Stimulated activated naive B cell treated with anti-CD40 and anti-IgM and Interleukin-4, amounts not matched to agents 10 μg/mL and 1 μg/mL and 100 μg/mL, for 72 hours (primary cell): ENCODE measurements around the gene LRCH1.
A peak's percentile ranks its signal among the peaks of the same experiment; 100 is the strongest.
"Not testable (repeated sequence)": the region's sequence is repeated elsewhere in the genome, so short reads cannot be mapped to it uniquely, and the experiment has no call there.

Experiments used
- ATAC-seq, 2 donors: fragments of 150-1000 bp; cut with Tn5 transposase; replicated peaks; 2 replicates each; pipeline ENCODE4 v1.10.0; 2021; ENCODE audit warnings: moderate library complexity in 1 of 2
- DNase-seq: peaks from one replicate; pipeline ENCODE4 v3.0.0; 2021
- H3K27ac Mint-ChIP-seq: one replicate; pipeline ENCODE4 v1.8.0; 2022; ENCODE audit warnings: mild to moderate bottlenecking, mixed read lengths
- H3K27me3 Mint-ChIP-seq, 2 donors: one replicate each; pipeline ENCODE4 v1.8.0; 2022; ENCODE audit warnings: mixed read lengths in 2 of 2
- H3K36me3 Mint-ChIP-seq, 2 donors: one replicate each; pipeline ENCODE4 v1.8.0; 2022; ENCODE audit warnings: mixed read lengths in 2 of 2, mild to moderate bottlenecking in 1 of 2
- H3K4me1 Mint-ChIP-seq, 2 donors: one replicate each; pipeline ENCODE4 v1.8.0; 2022; ENCODE audit warnings: mixed read lengths in 2 of 2, mild to moderate bottlenecking in 1 of 2
- H3K4me3 Mint-ChIP-seq, 2 donors: one replicate each; pipeline ENCODE4 v1.8.0; 2022; ENCODE audit warnings: mild to moderate bottlenecking in 2 of 2, mixed read lengths in 2 of 2, moderate library complexity in 1 of 2
- H3K9me3 Mint-ChIP-seq, 2 donors: one replicate each; pipeline ENCODE4 v1.8.0; 2022; ENCODE audit warnings: mixed read lengths in 2 of 2, mild to moderate bottlenecking in 1 of 2

LRCH1 gene

GRCh38 chr13:46552889-46553520 is at the start of gene LRCH1:
LRCH1 (plus strand) TSS chr13:46553170; CDS start chr13:46553397, 227 bp downstream.
- Mint-ChIP-seq H3K27me3 (no peaks in the 10 kb centered on the region), H3K9me3 (no peaks in the 10 kb centered on the region), H3K36me3 (peaks cover 0 to 3% of the 10 kb centered on the region in 2 donors), H3K4me1 (peaks cover 22 to 50% of the 10 kb centered on the region in 2 donors), H3K27ac (peak within 1 kb of the TSS; percentile 96), H3K4me3 (peak within 1 kb of the TSS; percentile 98 to 99)
- DNase-seq (peak; percentile 74), ATAC-seq (peak; percentile 79 to 81)

DNA sequence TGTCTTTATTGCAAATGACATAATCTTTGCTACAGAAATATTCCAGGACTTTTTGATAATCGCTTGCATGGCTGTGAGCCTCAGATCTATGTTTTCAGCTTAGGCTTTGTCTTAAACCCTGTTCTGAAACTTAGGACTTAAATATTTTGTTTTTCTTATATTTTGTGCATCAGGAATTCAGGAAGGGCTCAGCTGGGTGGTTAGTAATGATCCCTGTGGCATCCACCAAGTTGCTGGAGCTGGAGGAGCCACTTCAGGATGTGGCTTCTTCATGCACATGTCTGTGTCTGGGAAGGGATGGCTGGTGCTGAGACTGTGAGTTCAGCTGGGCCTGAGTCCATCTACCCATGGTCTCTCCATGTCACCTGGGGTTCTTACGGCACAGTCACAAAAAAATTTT is 48.9 kb upstream of the LRCH1 start:
- Mint-ChIP-seq H3K4me1 (no peaks in the 10 kb centered on the region), H3K36me3 (no peaks in the 10 kb centered on the region), H3K27me3 (no peaks in the 10 kb centered on the region), H3K9me3 (no peaks in the 10 kb centered on the region), H3K27ac (no peak overlapping the region), H3K4me3 (no peak overlapping the region)
- no peak for ATAC-seq
- no peak for DNase-seq

- no peaks in the 10 kb centered on the region for H3K36me3 Mint-ChIP-seq
- H3K27me3 Mint-ChIP-seq = no peaks in the 10 kb centered on the region
- no peak overlapping the region for H3K4me3 Mint-ChIP-seq
- DNase-seq (no peak), ATAC-seq (no peak)
- no peak overlapping the region for H3K27ac Mint-ChIP-seq
- no peaks in the 10 kb centered on the region for H3K4me1 Mint-ChIP-seq
- H3K9me3 Mint-ChIP-seq = no peaks in the 10 kb centered on the region
These were observed 45.0 kb upstream of the LRCH1 start for GRCh38 chr13:46507981-46508380.

GRCh38 chr13:46509981-46510380 is 43.0 kb upstream of the LRCH1 start:
- ATAC-seq (no peak), DNase-seq (no peak)
- no peaks in the 10 kb centered on the region for H3K4me1 Mint-ChIP-seq
- H3K27ac Mint-ChIP-seq = no peak overlapping the region
- H3K27me3 Mint-ChIP-seq = no peaks in the 10 kb centered on the region
- H3K36me3 Mint-ChIP-seq = no peaks in the 10 kb centered on the region
- no peak overlapping the region for H3K4me3 Mint-ChIP-seq
- no peaks in the 10 kb centered on the region for H3K9me3 Mint-ChIP-seq

DNA sequence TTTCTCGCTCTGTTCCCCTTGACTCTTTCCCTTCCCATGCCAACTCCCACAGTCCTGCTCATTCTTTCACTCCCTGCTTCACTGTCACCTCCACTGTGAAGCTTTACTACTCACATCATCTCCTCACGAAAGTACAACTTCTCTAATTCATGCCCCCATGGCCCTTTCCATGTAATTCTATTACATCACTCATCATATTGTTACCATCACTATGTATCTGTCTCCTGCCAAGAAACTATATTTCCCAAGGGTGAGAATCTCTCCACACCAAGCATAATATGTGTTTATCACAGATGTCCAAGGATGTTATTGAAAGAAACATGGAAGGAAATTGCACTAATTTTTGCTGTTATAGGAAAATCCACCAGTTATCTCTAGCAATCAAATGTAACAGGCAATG is 37.2 kb upstream of the LRCH1 start:
- DNase-seq (no peak), ATAC-seq (no peak)
- Mint-ChIP-seq H3K9me3 (peaks cover 2 to 3% of the 10 kb centered on the region in 2 donors), H3K27ac (no peak overlapping the region), H3K4me1 (no peaks in the 10 kb centered on the region), H3K27me3 (peaks cover 5% of the 10 kb centered on the region in 2 donors), H3K4me3 (no peak overlapping the region), H3K36me3 (peaks cover 0 to 1% of the 10 kb centered on the region in 2 donors)

DNA sequence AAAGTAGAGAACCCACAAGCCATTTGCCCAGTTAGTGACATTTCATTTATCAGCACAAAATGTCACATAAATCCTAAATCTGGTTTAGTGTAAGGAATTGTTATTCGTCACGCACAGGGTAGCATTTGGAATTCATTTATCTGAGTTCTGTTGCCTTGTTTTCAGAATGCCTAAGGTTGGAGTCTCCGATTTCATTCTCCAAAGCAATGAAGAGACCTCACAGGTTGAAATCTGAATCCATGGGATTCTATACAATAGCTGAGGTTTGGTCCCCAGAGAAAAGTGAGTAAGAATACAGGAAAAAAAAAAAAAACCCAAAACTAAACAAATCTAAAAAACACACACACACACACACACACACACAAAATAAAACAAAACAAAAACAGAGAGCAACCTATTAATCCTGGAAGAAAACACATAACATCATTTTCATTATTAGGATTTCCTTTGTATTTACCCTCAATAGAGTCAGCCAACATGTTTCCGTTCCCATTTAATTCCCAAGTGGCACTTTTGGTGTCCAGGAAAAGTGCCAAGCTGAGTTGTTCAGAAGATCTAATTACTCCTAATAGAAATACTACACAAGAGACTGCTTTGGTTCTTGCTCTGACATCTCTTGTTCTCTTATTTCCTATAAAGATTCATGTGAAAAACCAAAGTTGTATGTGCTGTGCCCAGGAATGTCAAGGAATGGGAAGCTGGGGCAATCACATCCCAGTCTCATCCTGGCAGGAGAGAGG is 36.2 kb upstream of the LRCH1 start:
- Mint-ChIP-seq H3K4me3 (no peak overlapping the region), H3K4me1 (no peaks in the 10 kb centered on the region), H3K27ac (no peak overlapping the region), H3K9me3 (peaks cover 2 to 3% of the 10 kb centered on the region in 2 donors), H3K36me3 (peaks cover 0 to 1% of the 10 kb centered on the region in 2 donors), H3K27me3 (peaks cover 5% of the 10 kb centered on the region in 2 donors)
- ATAC-seq = no peak
- no peak for DNase-seq

DNA sequence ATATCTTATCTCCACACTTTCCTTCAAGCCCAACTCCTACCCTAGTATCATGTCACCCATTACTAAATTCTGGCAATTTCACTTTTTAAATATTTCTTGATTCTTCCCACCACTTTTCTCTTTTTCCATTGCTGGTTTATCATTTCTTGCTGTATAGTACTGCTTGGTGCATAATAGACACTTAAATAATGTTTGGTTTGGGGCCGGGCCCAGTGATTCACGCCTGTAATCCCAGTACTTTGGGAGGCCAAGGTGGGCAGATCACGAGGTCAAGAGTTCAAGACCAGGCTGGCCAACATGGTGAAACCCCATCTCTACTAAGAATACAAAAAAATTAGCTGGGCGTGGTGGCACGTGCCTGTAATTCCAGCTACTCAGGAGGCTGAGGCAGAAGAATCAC is 35.2 kb upstream of the LRCH1 start:
- H3K27ac Mint-ChIP-seq, H3K9me3 Mint-ChIP-seq, ATAC-seq: not testable (repeated sequence)

GRCh38 chr13:46519182-46519581 is 33.8 kb upstream of the LRCH1 start:
- Mint-ChIP-seq H3K4me1 (no peaks in the 10 kb centered on the region), H3K9me3 (peaks cover 2 to 3% of the 10 kb centered on the region in 2 donors), H3K27ac (no peak overlapping the region), H3K27me3 (peaks cover 5% of the 10 kb centered on the region in 2 donors), H3K36me3 (peaks cover 0 to 1% of the 10 kb centered on the region in 2 donors), H3K4me3 (no peak overlapping the region)
- ATAC-seq (no peak), DNase-seq (no peak)

More for the DNA sequence above, 35.2 kb upstream of the LRCH1 start:
- H3K4me1 Mint-ChIP-seq, H3K4me3 Mint-ChIP-seq, H3K36me3 Mint-ChIP-seq, DNase-seq, H3K27me3 Mint-ChIP-seq: not testable (repeated sequence)

- H3K36me3 Mint-ChIP-seq = peaks cover 0 to 1% of the 10 kb centered on the region in 2 donors
- peaks cover 5% of the 10 kb centered on the region in 2 donors for H3K27me3 Mint-ChIP-seq
- H3K9me3 Mint-ChIP-seq = peaks cover 2 to 3% of the 10 kb centered on the region in 2 donors
- H3K4me3 Mint-ChIP-seq = no peak overlapping the region
- no peak overlapping the region for H3K27ac Mint-ChIP-seq
- H3K4me1 Mint-ChIP-seq = no peaks in the 10 kb centered on the region
- no peak for DNase-seq
- ATAC-seq = no peak
These were observed 32.8 kb upstream of the LRCH1 start for GRCh38 chr13:46520166-46520565.

GRCh38 chr13:46521486-46521885 is 31.5 kb upstream of the LRCH1 start:
- DNase-seq (no peak), ATAC-seq (no peak)
- Mint-ChIP-seq H3K9me3 (no peaks in the 10 kb centered on the region), H3K36me3 (no peaks in the 10 kb centered on the region), H3K27me3 (no peaks in the 10 kb centered on the region), H3K27ac (no peak overlapping the region), H3K4me1 (peaks cover 0 to 2% of the 10 kb centered on the region in 2 donors), H3K4me3 (no peak overlapping the region)

DNA sequence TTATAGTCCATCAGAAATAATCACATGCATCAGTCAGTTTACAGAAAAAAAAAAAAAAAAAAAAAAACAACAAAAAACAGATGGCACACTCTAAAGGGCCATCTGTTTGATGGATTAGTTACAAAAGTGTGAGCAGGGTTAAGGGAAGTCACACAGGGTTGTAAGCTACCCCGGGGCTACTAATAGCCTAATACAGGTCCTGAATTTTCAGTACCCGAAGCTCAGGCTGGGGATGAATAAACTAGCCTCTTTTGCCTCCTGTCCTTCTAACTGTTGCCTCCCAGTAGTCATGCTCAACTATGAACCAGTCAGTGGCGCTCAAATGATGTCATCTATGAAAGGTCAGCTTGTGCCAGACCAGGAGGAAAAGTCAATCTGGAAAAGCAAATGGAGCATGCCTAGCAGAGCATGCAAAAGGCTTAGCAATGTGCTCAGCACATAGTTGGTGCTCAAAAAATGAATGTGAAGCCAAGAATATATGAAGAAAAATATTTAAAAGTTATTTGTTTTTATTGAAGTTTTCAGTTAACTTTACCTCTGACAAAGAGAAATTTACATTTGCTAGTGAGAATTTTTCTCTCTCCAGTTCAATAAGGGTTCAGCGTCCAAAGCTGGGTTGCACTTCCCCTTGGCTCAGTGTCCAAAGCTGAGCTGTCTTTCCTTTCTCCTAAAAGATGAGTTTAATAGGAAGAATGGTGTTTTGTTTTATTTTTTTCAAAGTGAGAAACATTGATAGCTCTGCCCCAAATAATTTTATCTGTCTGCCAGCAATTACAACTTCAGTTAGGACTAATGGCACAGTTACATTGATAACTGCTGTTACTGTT is 30.8 kb upstream of the LRCH1 start:
- Mint-ChIP-seq H3K36me3 (no peaks in the 10 kb centered on the region), H3K4me1 (peaks cover 0 to 2% of the 10 kb centered on the region in 2 donors), H3K27ac (no peak overlapping the region), H3K9me3 (no peaks in the 10 kb centered on the region), H3K4me3 (no peak overlapping the region), H3K27me3 (no peaks in the 10 kb centered on the region)
- ATAC-seq (no peak), DNase-seq (no peak)

DNA sequence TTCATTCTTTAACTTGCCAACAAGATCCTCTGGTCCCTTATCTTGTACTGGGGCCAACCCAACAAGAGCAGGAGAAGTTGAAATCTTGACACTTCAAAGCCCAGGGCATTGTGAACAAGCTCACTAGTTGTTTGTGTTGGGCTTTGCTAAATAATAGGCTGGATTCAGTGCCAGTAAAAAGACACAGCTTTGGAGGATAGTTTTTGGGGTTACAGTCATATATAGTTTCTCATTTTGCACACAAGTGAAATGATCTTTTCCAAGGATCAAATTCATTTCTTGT is 30.3 kb upstream of the LRCH1 start:
- Mint-ChIP-seq H3K27me3 (no peaks in the 10 kb centered on the region), H3K27ac (no peak overlapping the region), H3K4me1 (peaks cover 0 to 2% of the 10 kb centered on the region in 2 donors), H3K4me3 (no peak overlapping the region), H3K9me3 (no peaks in the 10 kb centered on the region), H3K36me3 (no peaks in the 10 kb centered on the region)
- DNase-seq = no peak
- no peak for ATAC-seq

GRCh38 chr13:46523972-46524752 is 28.8 kb upstream of the LRCH1 start:
- no peak for DNase-seq
- H3K4me3 Mint-ChIP-seq = no peak overlapping the region
- H3K36me3 Mint-ChIP-seq = no peaks in the 10 kb centered on the region
- H3K4me1 Mint-ChIP-seq = peaks cover 0 to 2% of the 10 kb centered on the region in 2 donors
- ATAC-seq = no peak
- H3K27me3 Mint-ChIP-seq = no peaks in the 10 kb centered on the region
- no peak overlapping the region for H3K27ac Mint-ChIP-seq
- no peaks in the 10 kb centered on the region for H3K9me3 Mint-ChIP-seq

GRCh38 chr13:46526100-46526735 is 26.8 kb upstream of the LRCH1 start:
- no peaks in the 10 kb centered on the region for H3K9me3 Mint-ChIP-seq
- no peaks in the 10 kb centered on the region for H3K27me3 Mint-ChIP-seq
- no peak for ATAC-seq
- peaks cover 0 to 2% of the 10 kb centered on the region in 2 donors for H3K4me1 Mint-ChIP-seq
- H3K4me3 Mint-ChIP-seq = no peak overlapping the region
- no peak for DNase-seq
- H3K36me3 Mint-ChIP-seq = no peaks in the 10 kb centered on the region
- no peak overlapping the region for H3K27ac Mint-ChIP-seq
